ENCODE measurements around the gene MEN1.

DNA sequence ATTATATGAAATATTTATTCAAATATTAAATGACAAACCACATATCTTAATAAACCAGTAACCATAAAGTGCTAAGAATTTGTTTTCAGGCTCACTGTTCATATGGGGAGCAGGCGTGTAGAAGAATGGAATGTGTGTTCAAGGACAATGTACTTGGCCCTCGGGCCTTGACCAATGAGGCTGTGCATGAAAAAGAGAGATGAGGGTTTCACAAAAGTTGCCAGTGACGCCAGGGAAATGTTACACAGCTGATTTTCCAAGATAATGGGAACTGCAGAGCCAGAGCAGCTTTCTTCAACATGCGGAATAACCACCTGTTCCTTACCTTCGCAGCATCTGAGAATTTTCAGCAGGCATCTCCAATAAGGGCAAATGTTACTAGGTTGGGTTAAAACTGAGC, 36.2 kb downstream of the MEN1 start:
- TF ChIP-seq, protein P1, sequence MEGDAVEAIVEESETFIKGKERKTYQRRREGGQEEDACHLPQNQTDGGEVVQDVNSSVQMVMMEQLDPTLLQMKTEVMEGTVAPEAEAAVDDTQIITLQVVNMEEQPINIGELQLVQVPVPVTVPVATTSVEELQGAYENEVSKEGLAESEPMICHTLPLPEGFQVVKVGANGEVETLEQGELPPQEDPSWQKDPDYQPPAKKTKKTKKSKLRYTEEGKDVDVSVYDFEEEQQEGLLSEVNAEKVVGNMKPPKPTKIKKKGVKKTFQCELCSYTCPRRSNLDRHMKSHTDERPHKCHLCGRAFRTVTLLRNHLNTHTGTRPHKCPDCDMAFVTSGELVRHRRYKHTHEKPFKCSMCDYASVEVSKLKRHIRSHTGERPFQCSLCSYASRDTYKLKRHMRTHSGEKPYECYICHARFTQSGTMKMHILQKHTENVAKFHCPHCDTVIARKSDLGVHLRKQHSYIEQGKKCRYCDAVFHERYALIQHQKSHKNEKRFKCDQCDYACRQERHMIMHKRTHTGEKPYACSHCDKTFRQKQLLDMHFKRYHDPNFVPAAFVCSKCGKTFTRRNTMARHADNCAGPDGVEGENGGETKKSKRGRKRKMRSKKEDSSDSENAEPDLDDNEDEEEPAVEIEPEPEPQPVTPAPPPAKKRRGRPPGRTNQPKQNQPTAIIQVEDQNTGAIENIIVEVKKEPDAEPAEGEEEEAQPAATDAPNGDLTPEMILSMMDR (IDR thresholded peaks at IDR 0.05; ENCODE audit: low read length): no peak
- TF ChIP-seq EZH2 (IDR thresholded peaks at IDR 0.05; ENCODE audit: borderline replicate concordance, low read length): no peak

All from OCI-LY1 (cell line).